Activated CD4-positive, alpha-beta T cell treated with anti-CD3 and anti-CD28 coated beads, Interleukin-2, amount 10 ng/mL, durations not matched to agents 7 days and 5 days (primary cell): ENCODE data around the gene MARVELD1. TPM values are rescaled to one million over a fixed set of nuclear protein-coding genes. Genes with fewer than 3 reads are reported as not detected.
"Not testable (repeated sequence)": the region's sequence is repeated elsewhere in the genome, so short reads cannot be mapped to it uniquely, and the experiment has no call there.

Experiments used
- CTCF ChIA-PET: fragments of 350-600 bp; sonication (Branson Sonifier 250); formaldehyde crosslinking; loops from one replicate; lab custom pipeline; 2021; ENCODE audit warnings: antibody characterized with exemption; lab: Charles Lee
- POLR2A ChIA-PET: fragments of 350-600 bp; sonication (Branson Sonifier 250); formaldehyde crosslinking; loops from one replicate; lab custom pipeline; 2021; ENCODE audit warnings: antibody characterized with exemption; lab: Charles Lee
- DNase-seq: peaks from one replicate; pipeline ENCODE4 v3.0.0-alpha.2; 2020
- H3K27ac Mint-ChIP-seq: one replicate; pipeline ENCODE4 v1.8.0; 2021; ENCODE audit warnings: mild to moderate bottlenecking, moderate library complexity, mixed read lengths
- H3K27me3 Mint-ChIP-seq: one replicate; pipeline ENCODE4 v1.8.0; 2021; ENCODE audit warnings: mixed read lengths
- H3K36me3 Mint-ChIP-seq: one replicate; pipeline ENCODE4 v1.8.0; 2021; ENCODE audit warnings: low read depth, mixed read lengths
- H3K4me1 Mint-ChIP-seq: one replicate; pipeline ENCODE4 v1.8.0; 2021; ENCODE audit warnings: mixed read lengths
- H3K4me3 Mint-ChIP-seq: one replicate; pipeline ENCODE4 v1.8.0; 2021; ENCODE audit warnings: mild to moderate bottlenecking, moderate library complexity, mixed read lengths
- H3K9me3 Mint-ChIP-seq: one replicate; pipeline ENCODE4 v1.8.0; 2021; ENCODE audit warnings: mixed read lengths
- total RNA-seq, 2 experiments: library from RNA; stranded (reverse); gene quantifications; one replicate each; pipeline ENCODE4 v1.2.3, GENCODE V29; 2021

MARVELD1 gene
- total RNA-seq, 2 experiments from 2014 or later: 1.3 to 1.8 TPM

- peaks cover 13% of the 10 kb centered on the region for H3K4me1 Mint-ChIP-seq
- H3K27me3 Mint-ChIP-seq, H3K9me3 Mint-ChIP-seq, H3K36me3 Mint-ChIP-seq, H3K27ac Mint-ChIP-seq, POLR2A ChIA-PET, DNase-seq, H3K4me3 Mint-ChIP-seq: not testable (repeated sequence)
- CTCF ChIA-PET: interaction anchor here (0.6 to 5.3 kb wide), 5 partner anchors 8 to 65 kb away, joined by 3 to 34 read pairs (median 4); no protein-coding TSS in a partner anchor
These were observed 29.2 kb upstream of the MARVELD1 start for GRCh38 chr10:97684368-97684713.

- no peak overlapping the region for H3K27ac Mint-ChIP-seq
- H3K4me1 Mint-ChIP-seq: peaks cover 13% of the 10 kb centered on the region
- no peaks in the 10 kb centered on the region for H3K27me3 Mint-ChIP-seq
- H3K4me3 Mint-ChIP-seq: no peak overlapping the region
- H3K36me3 Mint-ChIP-seq: no peaks in the 10 kb centered on the region
- no peak for DNase-seq
- ChIA-PET CTCF (interaction anchor here (1.4 to 5.3 kb wide), 2 partner anchors 8 to 21 kb away, joined by 4 to 34 read pairs; no protein-coding TSS in a partner anchor), POLR2A (no interaction called here)
- H3K9me3 Mint-ChIP-seq: no peaks in the 10 kb centered on the region
These were observed 28.6 kb upstream of the MARVELD1 start for GRCh38 chr10:97684866-97685394.

- Mint-ChIP-seq H3K9me3 (no peaks in the 10 kb centered on the region), H3K36me3 (no peaks in the 10 kb centered on the region), H3K27ac (no peak overlapping the region), H3K27me3 (no peaks in the 10 kb centered on the region), H3K4me1 (peaks cover 13% of the 10 kb centered on the region), H3K4me3 (no peak overlapping the region)
- POLR2A ChIA-PET: no interaction called here
- CTCF ChIA-PET: interaction anchor here (0.8 to 5.3 kb wide), 4 partner anchors 9 to 38 kb away, joined by 3 to 34 read pairs (median 19); no protein-coding TSS in a partner anchor
- no peak for DNase-seq
These were observed 28.1 kb upstream of the MARVELD1 start for GRCh38 chr10:97685395-97685958.

DNA sequence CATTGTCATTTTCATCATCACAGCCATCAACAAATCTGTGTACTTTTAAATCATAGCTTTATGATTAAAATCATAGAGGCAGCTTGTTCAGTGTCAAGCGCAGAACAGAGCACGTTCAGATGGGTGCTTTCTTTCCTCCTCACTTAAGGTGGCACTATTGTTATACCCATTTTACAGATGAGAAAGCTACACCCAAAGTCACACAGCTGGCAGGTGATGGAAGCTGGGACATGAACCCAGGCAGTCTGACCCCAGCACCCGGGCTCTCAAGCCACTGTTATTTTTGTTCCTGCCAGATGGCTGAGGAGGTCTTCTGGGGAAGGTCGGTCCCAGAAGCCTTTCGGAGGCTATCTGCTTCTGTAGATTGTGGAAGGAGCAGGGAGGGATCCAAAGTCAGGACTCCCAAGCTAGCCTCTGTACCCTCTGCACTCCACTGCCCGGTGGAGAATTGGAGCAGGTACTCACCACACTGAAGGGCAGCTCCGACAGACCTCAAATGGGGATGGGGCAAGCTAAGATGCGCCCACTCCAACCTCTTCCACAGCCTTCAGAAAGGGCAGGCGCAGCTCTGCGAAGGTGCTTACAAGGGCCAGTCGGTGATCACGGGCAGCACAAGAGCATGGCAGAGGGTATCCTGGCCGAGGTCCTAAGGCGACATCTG lies 27.1 kb upstream of the MARVELD1 start:
- Mint-ChIP-seq H3K27me3 (no peaks in the 10 kb centered on the region), H3K4me1 (peaks cover 13% of the 10 kb centered on the region), H3K27ac (peak overlapping the region; percentile 76), H3K36me3 (no peaks in the 10 kb centered on the region), H3K4me3 (peak overlapping the region; percentile 76), H3K9me3 (no peaks in the 10 kb centered on the region)
- POLR2A ChIA-PET: interaction anchor here (0.6 kb wide), 2 partner anchors 15 to 420 kb away, joined by 3 read pairs; no protein-coding TSS in a partner anchor
- CTCF ChIA-PET: interaction anchor here (0.6 to 5.3 kb wide), 12 partner anchors 10 to 1703 kb away, joined by 3 to 34 read pairs (median 4); partner anchors contain the start of gene ZFYVE27
- peak; percentile 10 for DNase-seq

GRCh38 chr10:97686962-97687784 lies 26.4 kb upstream of the MARVELD1 start, which contains the start of gene AVPI1:
Gene AVPI1 (minus strand): TSS chr10:97687241. CDS start chr10:97679905, 7,336 bp downstream.
- peak within 1 kb of the TSS; percentile 76 for H3K27ac Mint-ChIP-seq
- peak within 1 kb of the TSS; percentile 76 for H3K4me3 Mint-ChIP-seq
- DNase-seq: peak; percentile 93
- H3K9me3 Mint-ChIP-seq: no peaks in the 10 kb centered on the region
- H3K36me3 Mint-ChIP-seq: no peaks in the 10 kb centered on the region
- ChIA-PET POLR2A (interaction anchor here (0.6 kb wide), 2 partner anchors 16 to 421 kb away, joined by 3 read pairs; no protein-coding TSS in a partner anchor), CTCF (interaction anchor here (0.6 to 5.3 kb wide), 11 partner anchors 10 to 1702 kb away, joined by 3 to 34 read pairs (median 4); partner anchors contain the start of gene ZFYVE27)
- no peaks in the 10 kb centered on the region for H3K27me3 Mint-ChIP-seq
- peaks cover 13% of the 10 kb centered on the region for H3K4me1 Mint-ChIP-seq

DNA sequence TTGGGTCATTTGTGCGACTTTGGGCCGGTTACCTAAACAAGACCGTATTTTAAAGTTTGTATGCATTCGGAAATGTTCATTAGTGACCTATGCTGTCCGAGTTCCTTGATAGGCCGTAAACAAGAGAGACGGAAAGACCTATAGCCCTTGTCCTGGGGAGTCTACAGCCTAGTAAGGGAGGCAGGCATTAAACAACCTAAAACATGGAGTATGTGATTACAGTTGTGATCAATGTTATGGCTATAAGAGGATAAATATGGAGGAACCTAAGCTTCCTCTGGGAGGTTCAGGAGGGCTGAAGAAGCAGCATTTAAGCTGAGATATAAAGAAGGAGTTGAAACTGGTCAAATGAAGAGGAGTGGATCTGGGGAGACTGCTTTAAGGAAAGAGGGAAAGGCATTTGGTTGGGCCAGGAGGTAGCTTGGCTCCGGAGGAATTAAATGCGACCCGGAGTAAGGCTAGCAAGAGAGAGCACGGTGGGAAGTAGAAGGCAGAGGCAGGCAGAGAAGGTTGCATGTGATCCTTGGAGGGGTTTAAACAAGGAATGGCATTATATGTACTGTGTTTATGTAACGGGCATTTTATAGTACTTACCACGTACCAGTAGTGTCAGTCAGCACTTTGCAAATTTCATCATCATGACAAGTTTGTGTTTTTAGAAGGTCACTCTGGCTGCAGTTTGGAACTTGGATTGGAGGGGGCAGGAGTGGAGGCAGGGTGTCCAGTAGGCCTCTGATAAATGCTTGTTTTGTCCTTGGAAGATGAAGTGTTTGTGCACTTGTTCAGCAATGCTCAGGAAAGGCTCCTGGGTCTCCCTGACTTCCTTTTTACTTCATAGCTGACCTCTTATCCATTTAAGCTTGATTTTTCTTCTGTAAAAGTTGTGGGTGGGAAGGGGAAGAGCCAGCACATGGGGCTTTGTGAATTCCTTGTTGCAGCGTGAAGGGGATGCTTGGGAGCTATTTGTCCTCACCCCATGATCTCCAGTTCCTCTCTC lies 25.4 kb upstream of the MARVELD1 start:
- DNase-seq: no peak
- H3K27ac Mint-ChIP-seq: peak overlapping the region; percentile 38
- H3K27me3 Mint-ChIP-seq: no peaks in the 10 kb centered on the region
- POLR2A ChIA-PET: no interaction called here
- H3K36me3 Mint-ChIP-seq: no peaks in the 10 kb centered on the region
- CTCF ChIA-PET: interaction anchor here (1.2 to 5.3 kb wide), 6 partner anchors 9 to 181 kb away, joined by 3 to 34 read pairs (median 6); partner anchors contain the start of gene ZFYVE27
- peaks cover 13% of the 10 kb centered on the region for H3K4me1 Mint-ChIP-seq
- peak overlapping the region; percentile 76 for H3K4me3 Mint-ChIP-seq
- H3K9me3 Mint-ChIP-seq: no peaks in the 10 kb centered on the region

- POLR2A ChIA-PET: no interaction called here
These were observed 23.9 kb upstream of the MARVELD1 start for GRCh38 chr10:97689559-97690020.

DNA sequence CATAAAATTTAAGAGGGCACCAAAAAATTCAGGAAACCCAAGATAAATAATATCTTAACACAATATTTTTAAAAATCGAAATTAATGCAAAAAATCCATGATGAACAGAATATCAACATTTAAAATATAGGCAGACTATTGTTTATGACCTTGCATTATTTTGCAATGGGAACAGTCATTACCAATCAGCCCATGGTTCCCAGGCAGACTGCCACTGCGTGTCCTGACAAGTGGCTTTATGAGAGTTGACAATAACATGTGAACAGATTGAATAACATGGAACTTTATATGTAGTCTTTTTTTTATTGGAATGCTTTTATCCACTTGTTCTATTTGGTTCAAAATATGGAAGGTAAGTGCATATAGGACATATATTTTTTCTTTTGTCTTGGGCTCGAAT lies 23.4 kb upstream of the MARVELD1 start:
- Mint-ChIP-seq H3K27ac (no peak overlapping the region), H3K4me3 (no peak overlapping the region), H3K27me3 (no peaks in the 10 kb centered on the region), H3K36me3 (no peaks in the 10 kb centered on the region), H3K9me3 (no peaks in the 10 kb centered on the region), H3K4me1 (peaks cover 13% of the 10 kb centered on the region)
- DNase-seq: no peak
- ChIA-PET POLR2A (no interaction called here), CTCF (interaction anchor here (0.6 to 1.1 kb wide), 2 partner anchors 18 to 19 kb away, joined by 3 read pairs; no protein-coding TSS in a partner anchor)

More at GRCh38 chr10:97689559-97690020, 23.9 kb upstream of the MARVELD1 start:
- CTCF ChIA-PET: interaction anchor here (1.1 kb wide), 1 partner anchor 19 kb away, joined by 3 read pairs; no protein-coding TSS in a partner anchor
- H3K4me3 Mint-ChIP-seq: no peak overlapping the region
- no peaks in the 10 kb centered on the region for H3K9me3 Mint-ChIP-seq
- H3K27ac Mint-ChIP-seq: no peak overlapping the region
- no peaks in the 10 kb centered on the region for H3K36me3 Mint-ChIP-seq
- H3K27me3 Mint-ChIP-seq: no peaks in the 10 kb centered on the region
- peaks cover 13% of the 10 kb centered on the region for H3K4me1 Mint-ChIP-seq
- DNase-seq: no peak

GRCh38 chr10:97698072-97698655 lies 15.4 kb upstream of the MARVELD1 start:
- H3K27me3 Mint-ChIP-seq, H3K9me3 Mint-ChIP-seq, DNase-seq, POLR2A ChIA-PET, H3K4me3 Mint-ChIP-seq, H3K36me3 Mint-ChIP-seq, H3K27ac Mint-ChIP-seq, H3K4me1 Mint-ChIP-seq: not testable (repeated sequence)
- CTCF ChIA-PET: interaction anchor here (1.0 to 1.8 kb wide), 2 partner anchors 11 to 37 kb away, joined by 5 to 6 read pairs; no protein-coding TSS in a partner anchor

DNA sequence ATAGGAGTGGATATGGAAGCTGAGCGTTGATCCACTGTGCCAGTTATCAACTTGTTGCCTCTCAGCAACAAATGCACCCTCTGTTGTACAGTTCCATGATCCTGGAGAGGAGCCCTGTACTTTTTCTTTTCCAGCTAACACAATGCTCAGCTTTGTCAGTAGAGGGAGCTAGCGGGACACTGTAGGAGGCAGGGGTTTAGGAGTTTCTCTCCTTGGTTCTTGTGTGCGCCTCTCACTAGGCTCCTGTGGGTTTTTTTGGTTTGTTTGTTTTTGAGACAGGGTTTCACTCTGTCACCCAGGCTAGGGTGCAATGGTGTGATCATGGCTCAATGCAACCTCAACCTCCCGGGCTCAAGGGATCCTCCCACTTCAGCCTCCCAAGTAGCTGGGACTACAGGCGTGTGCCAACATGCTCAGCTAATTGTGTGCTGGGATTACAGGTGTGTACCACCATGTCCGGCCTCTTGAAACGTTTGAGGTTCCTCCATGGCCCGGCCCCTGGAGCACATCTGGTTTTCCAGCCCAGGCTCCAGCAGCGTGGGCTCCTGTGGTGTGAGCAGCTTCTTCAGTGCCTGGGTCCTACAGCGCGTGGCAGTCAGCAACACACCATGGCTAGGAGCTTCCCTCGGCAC lies 12.0 kb upstream of the MARVELD1 start:
- POLR2A ChIA-PET: no interaction called here

More for the DNA sequence above, 12.0 kb upstream of the MARVELD1 start:
- CTCF ChIA-PET: interaction anchor here (0.5 to 4.3 kb wide), 23 partner anchors 9 to 344 kb away, joined by 3 to 29 read pairs (median 4); partner anchors contain the start of genes AVPI1, MARVELD1 and ZFYVE27
- Mint-ChIP-seq H3K4me1 (no peaks in the 10 kb centered on the region), H3K27ac (no peak overlapping the region), H3K36me3 (no peaks in the 10 kb centered on the region), H3K9me3 (no peaks in the 10 kb centered on the region), H3K4me3 (no peak overlapping the region), H3K27me3 (peaks cover 10% of the 10 kb centered on the region)
- DNase-seq: peak; percentile 73
